HG03460 (cell line): Measurements from ENCODE around the gene CEP164.

Experiments
- ATAC-seq: cut with Tn5 transposase; IDR thresholded peaks from one replicate; pipeline ENCODE4 v1.9.1; 2021; ENCODE audit not compliant: unreplicated experiment

CEP164 gene

DNA sequence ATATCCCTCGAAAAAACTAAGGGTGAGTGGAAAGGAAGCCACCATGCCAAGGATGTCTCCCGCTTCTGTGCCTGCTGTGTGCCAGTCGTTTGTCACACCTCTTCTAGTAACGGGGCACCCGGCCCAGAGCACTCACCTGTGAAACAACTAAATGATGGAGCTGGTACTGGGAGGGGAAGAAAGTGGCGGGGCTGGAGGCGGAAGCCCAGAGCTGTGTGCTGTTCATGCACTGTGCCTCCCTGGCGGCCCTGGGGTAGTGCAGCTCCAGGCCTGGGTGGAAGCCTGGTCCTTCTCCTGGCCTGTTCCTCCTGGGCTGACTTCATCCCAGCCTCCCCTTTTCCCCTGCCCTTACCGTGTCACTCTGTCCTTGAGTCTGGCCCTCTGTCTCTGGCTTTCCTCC lies 130.2 kb downstream of the CEP164 start:
- ATAC-seq: no peak

DNA sequence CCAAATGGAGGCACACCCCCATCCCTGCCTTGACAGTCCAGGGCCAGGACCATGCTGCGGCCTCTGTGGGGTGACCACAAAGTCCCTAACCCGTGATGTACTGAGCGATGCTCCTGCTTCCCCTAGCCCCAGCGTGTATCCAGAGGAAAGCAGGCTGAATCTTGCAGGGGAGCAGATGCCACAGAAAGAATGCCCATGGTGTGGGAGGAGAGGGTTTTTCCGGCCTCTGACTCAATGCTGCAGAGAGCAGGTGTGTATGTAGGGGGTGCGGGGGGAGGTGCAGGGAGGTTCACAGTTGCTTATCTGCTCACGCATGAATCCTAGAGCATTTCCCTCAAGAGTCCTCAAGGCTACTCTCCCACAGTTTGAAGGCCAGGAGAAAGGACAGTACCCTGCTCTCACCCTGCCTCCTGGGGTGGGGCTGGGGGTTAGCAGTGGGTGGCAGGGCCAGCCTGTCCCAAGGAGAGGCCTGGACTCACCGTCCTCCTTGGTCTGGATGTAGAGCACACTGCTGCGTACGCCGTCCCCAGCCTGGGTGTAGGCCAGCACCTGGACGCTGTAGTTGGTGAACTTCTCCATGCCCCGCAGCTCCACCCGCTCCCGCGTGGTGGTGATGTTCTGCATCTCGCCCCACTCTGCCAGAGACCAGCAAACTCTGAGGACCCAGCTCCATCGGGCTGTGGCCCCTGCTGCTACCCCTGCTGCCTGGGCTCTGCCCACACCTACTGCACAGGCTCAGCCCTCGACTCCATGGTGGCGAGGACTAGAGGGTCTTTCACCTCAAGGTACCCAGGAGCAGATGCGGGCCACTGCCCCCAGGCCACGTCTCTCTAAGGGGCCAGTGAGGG lies 130.8 kb downstream of the CEP164 start:
- ATAC-seq: no peak

DNA sequence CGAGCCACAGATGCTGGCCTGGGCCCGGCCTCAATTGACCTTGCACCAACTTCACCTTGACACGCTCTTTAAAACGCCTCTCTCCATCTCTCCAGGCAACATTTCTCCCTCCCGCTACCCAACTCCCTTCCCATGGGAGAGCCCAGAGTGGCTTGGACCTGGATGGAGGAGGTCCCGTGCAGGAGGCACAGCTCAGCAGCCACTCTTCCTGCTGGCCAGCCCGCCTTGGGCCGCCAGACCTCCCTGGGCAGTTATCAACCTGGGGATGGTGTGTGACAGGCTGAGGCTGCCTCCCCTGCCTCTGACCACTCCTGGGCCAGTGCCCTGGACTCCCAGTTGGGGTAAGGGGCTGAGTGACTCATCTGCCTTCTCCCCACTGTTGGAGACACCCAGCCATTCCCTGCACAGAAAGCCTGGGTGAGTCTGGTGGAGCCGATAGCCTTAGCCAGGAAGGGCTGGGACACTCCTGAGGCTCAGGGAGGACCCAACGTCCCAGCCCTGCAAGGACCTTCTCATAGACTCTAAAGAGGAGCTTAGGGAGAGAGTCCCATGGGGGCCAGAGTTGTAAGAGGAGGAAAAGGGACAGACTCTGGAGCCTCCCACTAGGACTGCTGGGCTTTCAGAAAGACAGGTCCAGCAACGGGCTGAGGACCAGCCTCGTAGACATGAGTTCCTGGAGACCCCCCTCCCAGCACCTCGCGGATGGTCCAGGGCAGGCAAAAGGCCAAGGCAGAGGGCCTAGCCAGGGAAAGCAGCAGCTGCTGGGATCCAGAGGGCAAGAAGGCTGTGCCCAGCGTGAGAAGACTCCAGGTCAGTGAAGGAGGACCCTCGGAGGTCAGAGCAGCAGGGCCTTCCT lies 131.7 kb downstream of the CEP164 start:
- ATAC-seq: no peak

DNA sequence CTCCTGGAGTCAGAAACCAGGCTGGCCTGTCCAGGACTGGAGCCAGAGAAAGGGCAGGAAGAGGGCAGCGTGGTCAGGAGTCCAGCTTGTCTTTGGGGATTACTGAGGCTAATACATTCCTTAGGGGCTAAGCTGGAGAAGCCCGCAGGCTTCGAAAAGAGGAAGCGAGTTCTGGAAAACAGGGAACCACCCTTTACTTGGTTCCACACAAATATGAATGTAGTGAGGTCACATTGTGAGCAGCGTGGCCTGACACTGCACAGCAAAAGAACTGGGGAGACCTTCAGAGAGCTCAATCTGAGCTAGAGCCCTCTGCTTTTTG lies 132.3 kb downstream of the CEP164 start:
- ATAC-seq: no peak

DNA sequence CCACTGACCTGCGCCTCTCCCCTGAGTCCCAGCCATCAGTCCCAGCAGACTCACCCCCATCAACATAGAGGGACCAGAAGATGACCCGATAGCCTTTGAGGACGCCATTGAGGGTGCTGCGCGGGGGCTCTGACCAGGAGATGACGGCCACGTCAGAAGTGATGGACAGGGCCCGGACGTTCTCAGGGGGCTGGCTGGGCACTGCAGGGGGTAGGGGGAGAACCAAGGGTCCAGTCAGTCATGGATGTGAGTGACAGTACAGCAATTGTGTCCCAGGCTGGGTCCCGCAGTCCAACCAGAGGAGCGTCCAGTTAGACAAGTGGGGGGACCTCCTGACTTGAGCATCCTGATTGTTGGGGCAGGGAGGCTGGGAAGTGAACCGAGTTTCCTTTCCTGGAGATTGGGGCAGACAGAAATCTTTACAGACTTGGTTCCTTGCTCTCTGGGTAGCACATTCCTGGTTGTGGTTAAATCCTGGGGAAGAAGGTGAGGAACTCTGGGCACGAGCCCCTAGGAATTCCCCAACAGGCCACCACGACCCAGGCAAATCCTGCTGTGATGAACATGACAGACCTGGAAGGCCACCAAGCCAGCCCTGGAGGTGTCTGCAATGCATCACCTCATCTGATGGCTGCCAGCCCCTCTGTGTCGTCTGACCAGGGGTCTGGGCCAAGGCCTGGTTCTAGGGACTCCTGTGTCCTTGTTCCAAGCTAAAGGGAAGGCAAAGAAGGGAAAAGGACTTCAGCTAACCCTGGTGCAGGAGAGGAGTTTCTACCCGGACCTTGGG lies 133.9 kb downstream of the CEP164 start:
- no peak for ATAC-seq

DNA sequence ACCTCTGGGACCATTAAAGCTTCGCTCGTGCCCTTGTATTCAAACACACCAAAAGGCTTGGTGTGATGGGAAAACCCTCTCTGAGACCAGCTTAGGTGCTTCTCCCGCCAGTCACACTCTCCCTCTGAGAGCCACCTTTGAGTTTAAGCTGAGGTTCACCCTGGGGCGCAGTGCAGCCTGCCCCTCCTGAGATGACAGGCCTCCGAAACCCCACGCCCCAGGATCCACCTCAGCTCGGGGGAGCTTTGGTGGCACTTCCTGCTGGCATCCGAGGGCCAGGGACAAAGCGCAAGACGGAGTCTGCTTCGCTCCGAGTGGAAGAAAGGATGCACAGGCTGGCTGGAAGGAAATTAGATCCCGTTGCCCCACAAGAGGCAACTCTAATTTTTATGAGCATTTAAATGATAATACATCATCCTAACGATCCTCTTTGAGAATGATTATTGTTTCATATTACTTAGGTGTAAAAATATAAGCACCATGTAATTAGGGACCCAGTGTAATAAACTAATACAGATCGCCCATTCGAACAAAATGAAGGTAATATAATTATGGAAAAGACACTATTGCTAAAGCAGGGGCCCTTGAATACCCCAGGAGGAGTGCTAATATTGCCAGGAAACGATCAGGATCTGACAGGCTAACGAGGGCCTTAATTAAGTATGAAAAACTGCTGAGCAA lies 134.7 kb downstream of the CEP164 start:
- no peak for ATAC-seq

DNA sequence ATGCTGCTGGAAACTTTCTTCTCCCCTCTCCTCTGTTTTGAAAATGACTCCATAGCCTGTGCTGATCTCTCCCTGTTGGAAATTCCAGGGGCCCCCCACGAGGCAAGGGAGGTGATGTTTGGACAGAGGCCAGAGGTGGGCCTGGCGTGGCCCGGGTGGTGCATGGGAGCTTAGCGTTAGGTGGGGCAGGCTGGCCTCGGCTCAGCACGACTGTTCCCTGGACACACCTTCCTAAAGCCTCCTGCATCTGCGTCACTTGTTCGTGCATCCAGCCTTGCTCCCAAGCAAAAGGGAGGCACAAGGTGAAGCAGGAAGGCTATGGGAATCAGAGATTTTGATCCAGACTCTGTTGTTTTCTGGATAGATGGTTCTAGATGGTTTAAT lies 135.2 kb downstream of the CEP164 start:
- ATAC-seq: no peak
